ENCODE measurements around the gene COX7B2. TPM values are rescaled to one million over a fixed set of nuclear protein-coding genes. Genes with fewer than 3 reads are reported as not detected.

COX7B2 gene
- total and polyA plus RNA-seq, 9 of the 15 experiments (the other 6 are each of a cell fraction or from before 2014, with no cell fraction given) = 0.33 to 3.5 (median 0.67) TPM; not detected in 3

- TF ChIP-seq, protein P1, sequence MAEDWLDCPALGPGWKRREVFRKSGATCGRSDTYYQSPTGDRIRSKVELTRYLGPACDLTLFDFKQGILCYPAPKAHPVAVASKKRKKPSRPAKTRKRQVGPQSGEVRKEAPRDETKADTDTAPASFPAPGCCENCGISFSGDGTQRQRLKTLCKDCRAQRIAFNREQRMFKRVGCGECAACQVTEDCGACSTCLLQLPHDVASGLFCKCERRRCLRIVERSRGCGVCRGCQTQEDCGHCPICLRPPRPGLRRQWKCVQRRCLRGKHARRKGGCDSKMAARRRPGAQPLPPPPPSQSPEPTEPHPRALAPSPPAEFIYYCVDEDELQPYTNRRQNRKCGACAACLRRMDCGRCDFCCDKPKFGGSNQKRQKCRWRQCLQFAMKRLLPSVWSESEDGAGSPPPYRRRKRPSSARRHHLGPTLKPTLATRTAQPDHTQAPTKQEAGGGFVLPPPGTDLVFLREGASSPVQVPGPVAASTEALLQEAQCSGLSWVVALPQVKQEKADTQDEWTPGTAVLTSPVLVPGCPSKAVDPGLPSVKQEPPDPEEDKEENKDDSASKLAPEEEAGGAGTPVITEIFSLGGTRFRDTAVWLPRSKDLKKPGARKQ (CRISPR knock-in tag; IDR thresholded peaks at IDR 0.05) = no peak
- TF ChIP-seq RFX1 (IDR thresholded peaks at IDR 0.05) (no peak), ZNF134 (CRISPR knock-in tag; conservative IDR thresholded peaks at IDR 0.05) (no peak), TCF15 (CRISPR knock-in tag; IDR thresholded peaks at IDR 0.05) (no peak), CREB3L1 (IDR thresholded peaks at IDR 0.05; ENCODE audit: borderline replicate concordance, low read depth) (no peak), HINFP (tag; conservative IDR thresholded peaks at IDR 0.05; ENCODE audit: low read depth) (no peak), DIDO1 (tag; IDR thresholded peaks at IDR 0.05; ENCODE audit: low read depth) (no peak), CBX2 (IDR thresholded peaks at IDR 0.05; ENCODE audit: insufficient read depth, low read length, poor library complexity, severe bottlenecking) (no peak), KLF10 (CRISPR knock-in tag; IDR thresholded peaks at IDR 0.05) (no peak)
Measured at GRCh38 chr4:46947541-46947940, 38.5 kb upstream of the COX7B2 start (continued).
